Femur (tissue), 1 donor: ENCODE data around the gene SCN5A.

ENCODE experiments used
- DNase-seq: peaks from one replicate; pipeline ENCODE4 v3.0.0-alpha.2; 2017

The SCN5A gene

DNA sequence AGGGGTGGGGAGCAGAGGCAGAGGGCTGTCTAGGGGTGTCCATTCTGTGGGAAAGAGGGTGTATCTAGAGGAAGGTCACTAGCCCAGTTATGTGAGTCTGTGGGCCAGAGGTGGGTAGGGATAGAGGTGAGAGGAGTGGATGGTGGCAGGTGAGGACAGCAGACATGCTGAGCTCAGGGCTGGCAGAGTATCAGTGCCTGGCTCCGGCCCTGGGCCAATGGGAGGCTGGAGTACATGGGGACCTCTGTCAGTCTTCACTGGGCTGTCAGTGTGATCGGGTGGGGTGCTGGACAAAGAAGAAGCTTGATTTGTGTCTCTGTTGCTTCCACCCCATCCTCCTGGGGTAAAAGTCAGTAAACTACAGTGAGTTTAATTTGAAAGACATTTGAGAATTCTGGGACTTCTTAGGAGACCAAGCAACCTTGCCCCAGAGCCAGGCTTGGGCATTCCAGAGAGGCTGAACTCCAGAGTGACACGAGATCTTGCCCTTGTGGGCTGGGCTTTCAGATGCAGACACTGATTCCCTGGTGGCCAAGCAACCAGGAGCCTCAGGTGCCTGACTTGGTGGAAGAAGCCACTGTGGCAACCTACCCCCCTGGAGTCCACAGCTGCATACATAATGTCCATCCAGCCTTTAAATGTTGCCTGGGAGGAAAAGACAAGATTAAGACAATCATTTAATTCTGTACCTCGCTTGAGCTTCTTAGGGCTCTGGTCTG, 92.7 kb downstream of the SCN5A start:
- DNase-seq = peak; percentile 3

DNA sequence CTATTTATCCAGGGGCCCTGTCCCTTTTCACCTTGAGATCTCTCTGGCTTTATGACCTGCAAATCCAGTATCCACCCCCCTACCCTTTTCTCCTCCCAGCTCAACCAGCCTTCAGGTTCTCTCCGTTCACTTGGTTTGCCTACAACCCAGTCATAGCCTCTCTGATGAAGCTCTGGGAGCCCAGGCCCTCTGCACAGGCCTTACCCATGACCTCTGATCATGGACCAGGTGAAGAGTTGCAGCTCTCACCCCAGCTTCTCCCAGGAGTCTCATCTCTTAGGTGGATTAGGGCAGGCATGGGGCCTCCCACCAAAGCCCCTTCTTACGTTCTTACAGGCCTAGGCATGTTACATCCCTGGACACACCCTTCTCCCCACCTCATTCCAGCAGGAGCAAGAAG, 93.6 kb downstream of the SCN5A start:
- no peak for DNase-seq

- DNase-seq = peak; percentile 2
Measured at GRCh38 chr3:38555149-38555840, 94.2 kb downstream of the SCN5A start.

DNA sequence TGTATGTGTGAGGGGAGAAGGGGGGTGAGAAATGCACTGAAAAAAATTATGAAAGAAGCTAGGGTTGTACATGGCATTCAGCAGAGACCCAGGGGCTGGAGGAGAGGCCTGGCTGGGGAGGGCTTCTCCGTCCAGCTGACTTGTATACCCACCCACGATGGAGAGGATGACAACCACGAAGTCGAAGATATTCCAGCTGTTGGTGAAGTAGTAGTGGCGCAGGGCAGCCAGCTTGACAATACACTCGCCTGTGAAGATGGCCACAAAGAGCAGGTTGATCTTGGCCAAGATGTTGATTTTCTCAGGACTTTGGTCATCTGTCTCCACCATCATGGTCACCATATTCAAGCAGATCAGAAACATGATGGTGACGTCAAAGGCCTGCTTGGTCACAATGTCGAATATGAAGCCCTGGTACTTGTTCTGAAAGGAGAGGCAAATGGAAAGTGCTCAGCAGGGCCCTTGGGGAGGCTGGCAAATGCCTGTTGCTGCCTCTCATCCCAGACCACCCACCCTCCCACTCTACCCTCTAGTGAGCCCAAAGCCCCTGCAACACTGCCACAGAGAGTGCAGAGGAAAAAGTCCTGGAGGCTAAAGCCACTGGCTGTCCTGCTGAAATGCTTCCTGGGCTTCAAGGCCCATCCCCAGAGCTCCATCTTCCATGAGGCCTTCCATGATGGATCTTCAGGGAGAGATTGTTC, 95.2 kb downstream of the SCN5A start:
- DNase-seq = peak; percentile 3

DNA sequence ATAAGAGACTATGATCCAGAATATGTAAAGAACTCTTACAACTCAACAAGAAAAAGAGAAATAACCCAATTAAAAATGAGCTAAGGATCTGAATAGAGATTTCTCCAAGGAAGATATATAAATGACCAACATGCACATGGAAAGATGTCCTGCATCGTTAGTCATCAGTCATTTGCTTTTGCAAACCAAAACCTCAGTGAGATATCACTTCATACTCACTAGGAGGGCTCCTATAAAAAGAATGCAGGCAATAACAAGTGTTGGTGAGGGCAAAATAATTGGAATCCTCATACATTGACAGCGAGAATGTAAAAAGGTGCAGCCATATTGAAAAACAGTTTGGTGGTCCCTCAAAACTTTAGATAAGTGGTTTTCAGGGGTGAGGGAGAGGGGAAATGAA, 96.4 kb downstream of the SCN5A start:
- DNase-seq = no peak

DNA sequence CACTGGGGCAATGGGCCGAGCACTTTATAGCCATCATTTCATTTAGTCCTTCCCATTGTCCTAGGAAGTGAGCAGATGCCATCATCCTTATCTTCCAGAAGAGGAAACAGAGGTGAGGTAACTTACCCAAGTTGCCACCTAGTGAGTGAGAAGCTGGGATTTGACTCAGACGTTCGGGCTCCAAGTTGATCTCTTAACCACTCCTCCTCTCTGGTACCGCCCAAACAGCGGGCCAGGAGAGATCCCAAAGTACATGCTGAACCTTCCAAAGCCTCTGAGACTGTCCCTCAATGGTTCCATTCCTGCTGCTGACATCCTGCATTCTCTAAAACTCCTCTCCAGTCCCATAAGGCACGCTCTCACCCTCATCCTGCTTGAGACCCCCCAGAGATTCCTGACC, 97.1 kb downstream of the SCN5A start:
- DNase-seq = no peak

GRCh38 chr3:38551026-38551832, 98.3 kb downstream of the SCN5A start:
- DNase-seq = no peak

DNA sequence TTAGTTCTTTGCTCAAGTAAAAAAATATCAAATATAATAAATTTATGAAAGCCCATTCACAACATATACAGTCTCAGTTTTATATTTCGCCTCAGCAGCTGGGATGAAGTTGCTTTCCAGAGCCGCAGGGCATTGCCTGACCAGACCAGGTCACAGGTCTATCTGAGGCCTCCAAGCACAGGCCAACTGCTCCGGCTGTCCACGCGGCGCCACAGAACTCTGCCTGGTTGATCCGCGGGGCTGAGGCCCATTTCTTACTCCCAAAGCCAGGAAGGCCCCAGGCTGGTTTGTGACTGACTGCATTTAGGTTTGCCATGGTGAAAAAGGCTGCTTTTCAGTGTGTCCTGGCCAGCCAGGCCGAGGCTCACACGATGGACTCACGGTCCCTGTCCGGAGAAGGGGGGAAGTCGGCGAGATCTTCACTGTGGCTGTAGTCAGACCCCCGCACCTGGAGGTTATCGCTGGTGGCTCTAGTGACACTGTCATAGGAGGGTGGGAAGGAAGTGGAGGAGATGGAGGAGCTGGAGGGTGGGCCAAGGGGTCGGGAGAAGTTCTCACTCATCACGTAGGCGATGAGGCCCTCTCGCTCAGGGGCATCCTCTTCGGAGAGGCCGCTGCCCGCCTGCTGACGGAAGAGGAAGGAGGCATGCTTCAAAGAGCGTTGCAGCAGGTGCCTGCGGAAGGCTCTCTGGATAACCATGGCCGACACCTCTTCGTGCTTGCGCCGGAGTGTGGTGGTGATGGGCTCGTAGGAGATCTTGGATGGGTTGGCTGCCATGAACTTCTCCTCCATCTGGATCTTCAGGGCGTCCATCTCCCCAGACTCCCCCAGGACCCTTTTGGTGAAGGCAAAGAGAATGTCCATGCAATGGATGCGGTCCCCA, 99.3 kb downstream of the SCN5A start:
- no peak for DNase-seq

- DNase-seq = no peak
Measured at GRCh38 chr3:38549486-38549885, 100.0 kb downstream of the SCN5A start.

DNA sequence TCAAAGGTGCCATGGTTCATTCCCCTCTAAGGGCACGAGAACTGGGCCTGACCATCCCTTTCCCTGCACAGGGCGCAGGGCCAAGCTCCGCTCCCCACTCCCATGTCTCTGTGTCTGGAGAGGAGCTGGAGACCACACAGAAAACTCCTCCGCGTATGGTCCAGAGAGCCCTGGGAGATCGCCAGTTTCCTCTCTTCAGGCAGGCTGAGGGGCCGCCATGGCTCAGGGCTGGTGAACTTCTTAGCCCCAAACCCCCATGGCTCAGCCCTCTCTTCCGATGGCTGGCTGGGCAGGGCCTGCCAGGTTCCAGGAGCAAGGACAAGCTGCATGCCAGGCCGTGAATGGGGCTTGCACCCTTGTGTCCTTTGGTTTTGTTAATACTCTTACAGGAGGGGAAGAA, 100.4 kb downstream of the SCN5A start:
- no peak for DNase-seq

GRCh38 chr3:38548154-38548931, 101.1 kb downstream of the SCN5A start:
- DNase-seq = no peak

DNA sequence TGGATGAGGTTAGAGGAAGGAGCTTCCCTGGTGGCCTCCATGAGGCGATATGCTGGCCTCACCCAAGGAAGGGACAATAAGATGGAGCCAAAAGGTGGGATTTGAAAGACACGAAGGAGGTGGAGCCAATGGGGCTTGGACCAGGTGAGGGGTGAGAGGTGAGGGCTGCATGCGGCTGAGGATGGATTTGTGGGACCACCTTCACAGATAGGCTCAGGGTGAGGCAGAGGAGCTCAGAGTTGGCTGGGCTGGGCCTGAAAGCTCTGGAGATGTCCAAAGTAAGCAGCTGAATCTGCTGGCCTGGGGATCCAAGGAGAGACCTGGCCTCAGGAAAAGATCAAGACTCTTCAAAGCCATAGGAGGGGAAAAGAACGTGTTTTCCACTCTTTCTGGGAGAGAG, 103.5 kb downstream of the SCN5A start:
- no peak for DNase-seq

- DNase-seq = no peak
Measured at GRCh38 chr3:38545550-38545949, 103.9 kb downstream of the SCN5A start.

DNA sequence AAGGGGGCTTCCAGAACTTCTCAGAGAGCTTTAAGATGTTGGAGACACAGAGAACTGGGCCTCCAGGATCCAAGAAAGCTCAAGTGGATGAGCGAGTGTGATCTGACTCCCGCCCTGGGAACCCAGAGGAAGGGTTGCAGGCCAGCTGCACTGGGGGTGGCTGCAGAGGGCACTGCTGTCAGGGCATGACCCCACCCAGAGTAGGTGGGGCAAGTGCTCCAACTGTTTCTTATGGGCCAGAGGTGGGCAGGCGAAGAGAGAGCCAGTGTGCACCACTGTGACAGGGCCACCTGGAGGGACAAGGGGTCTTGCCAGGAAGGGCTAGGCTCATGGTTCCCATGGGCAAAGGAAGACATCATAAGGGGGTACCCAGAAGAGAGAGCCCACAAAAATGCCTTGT, 104.6 kb downstream of the SCN5A start:
- DNase-seq = no peak

DNA sequence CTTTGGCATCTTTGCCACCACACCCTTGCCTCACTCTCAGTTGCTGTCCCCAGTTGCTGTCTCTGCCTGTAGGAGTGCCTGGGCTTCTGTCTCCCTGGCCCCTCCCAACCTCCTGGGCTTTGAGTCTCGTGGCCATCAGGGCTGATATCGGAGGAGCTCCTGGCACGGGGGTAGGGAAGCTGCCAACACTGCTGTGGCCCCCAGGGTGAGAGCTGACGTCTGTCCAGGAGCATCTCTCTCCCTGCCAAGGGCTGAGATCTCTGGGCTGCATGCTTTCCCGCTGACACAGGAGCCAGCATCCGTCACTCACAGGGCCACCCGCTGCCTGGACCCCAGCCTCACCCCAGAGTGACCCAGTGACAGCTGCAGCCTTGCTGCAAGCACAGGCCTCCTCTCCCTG, 105.9 kb downstream of the SCN5A start:
- peak; percentile 71 for DNase-seq

DNA sequence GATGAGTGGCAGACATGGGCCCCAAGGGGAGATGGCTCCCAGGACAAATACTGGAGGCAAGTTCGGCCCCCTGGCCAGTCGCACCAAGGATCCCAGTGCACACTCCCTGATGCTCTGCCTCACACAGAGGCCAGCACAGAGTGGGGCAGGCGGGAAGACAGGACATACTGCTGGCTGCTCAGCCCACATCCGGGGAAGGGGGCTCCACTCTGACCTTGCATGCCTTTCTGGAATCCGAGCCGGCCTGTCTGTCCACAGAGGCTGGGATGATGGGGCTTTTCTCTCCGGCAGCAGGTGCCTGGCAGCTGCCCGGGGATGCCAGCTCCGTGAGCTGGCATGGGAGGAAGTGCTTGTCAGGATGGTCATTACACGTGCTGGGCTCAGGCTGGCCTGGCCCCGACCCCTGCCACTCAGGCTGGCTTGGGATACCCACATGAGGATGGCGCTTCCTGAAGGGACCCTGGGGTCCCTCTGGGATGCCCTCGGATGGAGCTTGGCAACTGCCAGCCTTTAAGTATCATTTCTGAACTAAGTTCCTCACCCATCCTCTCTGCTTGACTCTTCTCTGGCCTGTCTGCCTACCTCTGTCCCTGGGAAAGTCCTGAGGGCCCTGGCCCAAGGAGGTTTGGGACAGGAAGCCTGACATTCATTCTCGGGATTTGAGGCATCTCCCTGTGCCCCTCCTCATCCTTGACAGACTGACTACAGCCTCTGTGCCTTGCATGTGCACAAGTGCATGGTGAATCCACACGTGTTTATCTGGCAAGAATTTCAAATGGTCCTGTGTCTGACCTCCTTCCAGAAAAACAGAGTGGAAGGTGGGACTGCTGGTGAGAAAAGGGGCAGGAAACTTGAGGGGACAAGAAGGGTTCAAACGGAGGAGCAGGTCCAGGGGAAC, 106.8 kb downstream of the SCN5A start:
- peak; percentile 53 for DNase-seq

DNA sequence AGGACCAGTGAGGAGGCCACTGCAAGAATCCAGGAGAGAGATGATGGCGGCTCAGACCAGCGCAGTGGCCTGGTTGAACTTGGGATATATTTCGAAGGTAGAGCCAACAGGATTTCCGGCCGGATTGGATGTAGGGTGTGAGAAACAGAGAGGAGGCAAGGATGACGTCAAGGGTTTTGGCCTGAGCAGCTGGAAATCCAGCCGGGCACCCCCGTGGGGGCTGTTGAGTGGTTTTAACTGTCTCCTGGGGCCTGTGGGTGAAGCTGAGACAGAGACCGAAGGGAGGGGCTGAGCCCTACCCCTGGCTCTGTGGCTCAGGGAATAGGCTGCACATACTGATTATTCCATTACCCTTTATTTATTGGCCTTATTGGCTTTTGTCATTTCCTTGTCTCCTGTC, 107.7 kb downstream of the SCN5A start:
- DNase-seq = no peak

DNA sequence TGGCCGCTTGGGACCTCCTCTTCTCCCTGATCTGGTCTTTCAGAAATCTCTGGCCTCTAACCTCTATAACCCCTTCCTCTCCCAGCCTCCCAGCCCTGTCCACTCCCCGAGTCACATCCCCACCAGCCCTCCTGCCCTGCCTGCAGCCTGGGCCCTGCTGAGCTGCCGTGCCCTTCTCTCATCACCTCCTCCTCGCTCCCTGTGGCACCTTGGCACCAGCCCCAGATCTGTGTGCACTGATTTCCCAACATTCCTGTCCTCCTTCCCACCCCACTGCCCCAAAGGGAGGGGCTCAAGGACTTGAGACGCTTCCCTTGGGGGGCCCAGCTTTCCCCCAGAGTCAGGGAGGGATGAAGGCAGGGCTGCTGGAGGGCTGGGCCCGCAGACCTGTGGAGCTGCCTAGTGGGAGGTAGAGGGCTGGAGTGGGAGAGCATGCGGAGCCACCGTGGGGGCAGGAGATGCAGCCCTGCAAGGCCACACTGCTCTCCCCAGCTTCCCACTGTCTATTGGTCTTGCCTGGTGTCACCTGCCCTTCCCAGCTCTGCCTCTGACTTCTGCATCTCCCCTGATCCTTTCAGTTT, 110.6 kb downstream of the SCN5A start:
- DNase-seq = no peak

GRCh38 chr3:38536671-38537070, 112.8 kb downstream of the SCN5A start:
- no peak for DNase-seq

- DNase-seq = no peak
Measured at GRCh38 chr3:38534604-38535003, 114.9 kb downstream of the SCN5A start.
